H1 (cell line): ENCODE results near the gene USP35.

ENCODE experiments used
- EP300 ChIP-seq, 2 experiments: IDR thresholded peaks; 1 replicate in 1 of 2; 2 replicates in 1 of 2; pipeline ENCODE4 v1.6.1; 2011 to 2012; ENCODE audit warnings: low read depth in 2 of 2, low read length in 2 of 2, mild to moderate bottlenecking in 2 of 2, borderline replicate concordance in 1 of 2, inconsistent platforms in 1 of 2, moderate library complexity in 1 of 2
- GABPA ChIP-seq: IDR thresholded peaks from 2 replicates; pipeline ENCODE4 v1.6.1; 2011; ENCODE audit warnings: mild to moderate bottlenecking, low read length, moderate library complexity, borderline replicate concordance; ENCODE audit not compliant: insufficient read depth
- HDAC2 ChIP-seq, 2 experiments: fragments of 300-600 bp in 1 of 2; sonication (generic) in 1 of 2; IDR thresholded peaks; 2 replicates each; pipeline ENCODE4 v1.6.1; 2011 to 2012; ENCODE audit warnings: low read depth in 2 of 2, low read length in 2 of 2, mild to moderate bottlenecking in 2 of 2, moderate library complexity in 2 of 2, borderline replicate concordance in 1 of 2, inconsistent platforms in 1 of 2
- JUND ChIP-seq: IDR thresholded peaks from 2 replicates; pipeline ENCODE4 v1.6.1; 2011; ENCODE audit warnings: mild to moderate bottlenecking, improper control_type of control experiment, low read length
- NRF1 ChIP-seq: IDR thresholded peaks from 2 replicates; pipeline ENCODE4 v1.6.1; 2011; ENCODE audit warnings: mild to moderate bottlenecking, low read depth, low read length, improper control_type of control experiment
- POLR2A ChIP-seq, 2 experiments: IDR thresholded peaks; 1 replicate in 1 of 2; 2 replicates in 1 of 2; pipeline ENCODE4 v1.6.1; 2011; ENCODE audit warnings: low read depth in 2 of 2, low read length in 2 of 2, mild to moderate bottlenecking in 2 of 2; ENCODE audit errors: control extremely low read depth in 1 of 2
- RAD21 ChIP-seq, 2 experiments: IDR thresholded peaks in 1 of 2; conservative IDR thresholded peaks in 1 of 2; 2 replicates each; pipeline ENCODE4 v1.6.1; 2011; ENCODE audit warnings: low read depth in 2 of 2, low read length in 2 of 2, improper control_type of control experiment in 1 of 2, inconsistent platforms in 1 of 2, mild to moderate bottlenecking in 1 of 2, moderate library complexity in 1 of 2
- RFX5 ChIP-seq: IDR thresholded peaks from 2 replicates; pipeline ENCODE4 v1.6.1; 2011; ENCODE audit warnings: low read depth, low read length, improper control_type of control experiment, borderline replicate concordance
- TAF1 ChIP-seq: IDR thresholded peaks from 2 replicates; pipeline ENCODE4 v1.6.1; 2011; ENCODE audit warnings: mild to moderate bottlenecking, low read depth, low read length
- TF ChIP-seq, protein P1 (sequence below), 3 experiments: IDR thresholded peaks; 1 replicate in 2 of 3; 2 replicates in 1 of 3; pipeline versions ENCODE4 v1.5.1 to v1.6.1; 2011; ENCODE audit warnings: low read length in 3 of 3, mild to moderate bottlenecking in 3 of 3, inconsistent platforms in 2 of 3, low read depth in 1 of 3, moderate library complexity in 1 of 3; ENCODE audit not compliant: insufficient read depth in 1 of 3; ENCODE audit errors: control extremely low read depth in 1 of 3

DNA sequence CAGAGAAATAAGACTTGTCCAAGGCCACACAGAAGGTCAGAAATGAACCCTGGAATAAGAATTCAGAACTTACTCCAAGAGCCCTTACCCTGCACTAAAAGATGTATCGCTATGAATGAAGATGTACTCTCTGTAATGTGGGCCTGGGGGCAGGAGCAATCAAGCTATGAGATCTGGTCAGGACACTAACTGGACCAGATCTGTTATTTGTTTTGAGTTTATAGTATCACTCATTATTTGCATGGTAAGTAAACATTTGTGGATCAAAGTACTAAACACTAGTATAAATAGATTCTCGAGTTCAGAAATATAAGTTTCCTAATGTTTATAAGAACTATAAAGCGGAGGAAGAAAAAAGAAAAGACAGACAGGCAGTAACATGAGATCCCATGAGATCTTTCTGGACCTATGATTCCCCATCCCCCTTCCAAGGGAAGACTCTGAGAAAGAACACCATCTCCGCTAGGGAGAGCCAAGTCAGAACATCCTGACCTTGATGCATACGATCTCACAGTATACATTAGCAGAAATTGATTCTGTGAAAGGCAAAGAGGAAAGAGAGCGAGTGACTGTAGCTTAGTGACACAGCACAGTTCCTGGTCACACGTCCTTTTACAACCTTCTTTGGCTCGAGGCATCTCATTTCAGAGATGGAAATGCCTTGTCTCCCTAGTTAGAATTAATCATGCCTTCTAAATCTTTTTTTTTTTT, 71.2 kb downstream of the USP35 start:
- no peak for TF ChIP-seq TAF1
- TF ChIP-seq, protein P1, sequence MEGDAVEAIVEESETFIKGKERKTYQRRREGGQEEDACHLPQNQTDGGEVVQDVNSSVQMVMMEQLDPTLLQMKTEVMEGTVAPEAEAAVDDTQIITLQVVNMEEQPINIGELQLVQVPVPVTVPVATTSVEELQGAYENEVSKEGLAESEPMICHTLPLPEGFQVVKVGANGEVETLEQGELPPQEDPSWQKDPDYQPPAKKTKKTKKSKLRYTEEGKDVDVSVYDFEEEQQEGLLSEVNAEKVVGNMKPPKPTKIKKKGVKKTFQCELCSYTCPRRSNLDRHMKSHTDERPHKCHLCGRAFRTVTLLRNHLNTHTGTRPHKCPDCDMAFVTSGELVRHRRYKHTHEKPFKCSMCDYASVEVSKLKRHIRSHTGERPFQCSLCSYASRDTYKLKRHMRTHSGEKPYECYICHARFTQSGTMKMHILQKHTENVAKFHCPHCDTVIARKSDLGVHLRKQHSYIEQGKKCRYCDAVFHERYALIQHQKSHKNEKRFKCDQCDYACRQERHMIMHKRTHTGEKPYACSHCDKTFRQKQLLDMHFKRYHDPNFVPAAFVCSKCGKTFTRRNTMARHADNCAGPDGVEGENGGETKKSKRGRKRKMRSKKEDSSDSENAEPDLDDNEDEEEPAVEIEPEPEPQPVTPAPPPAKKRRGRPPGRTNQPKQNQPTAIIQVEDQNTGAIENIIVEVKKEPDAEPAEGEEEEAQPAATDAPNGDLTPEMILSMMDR (IDR thresholded peaks at IDR 0.05; ENCODE audit: control extremely low read depth in 1 of 3, insufficient read depth in 1 of 3, low read depth in 1 of 3, low read length in 3 of 3) = no peak
- TF ChIP-seq EP300 (IDR thresholded peaks at IDR 0.05; ENCODE audit: borderline replicate concordance in 1 of 2, low read depth in 2 of 2, low read length in 2 of 2) = no peak
- no peak for TF ChIP-seq POLR2A (IDR thresholded peaks at IDR 0.05; ENCODE audit: control extremely low read depth in 1 of 2, low read depth in 2 of 2, low read length in 2 of 2)
- TF ChIP-seq HDAC2 (IDR thresholded peaks at IDR 0.05; ENCODE audit: borderline replicate concordance in 1 of 2, low read depth in 2 of 2, low read length in 2 of 2) = no peak
- no peak for TF ChIP-seq RFX5
- TF ChIP-seq NRF1 = no peak
- no peak for TF ChIP-seq JUND
- no peak for TF ChIP-seq RAD21 (IDR thresholded peaks at IDR 0.05 in 1 of 2, conservative IDR thresholded peaks at IDR 0.05 in 1 of 2; ENCODE audit: low read depth in 2 of 2, low read length in 2 of 2)
- TF ChIP-seq GABPA = no peak
